Measurements from ENCODE around the gene TCHP.
"Not testable (repeated sequence)": the region's sequence is repeated elsewhere in the genome, so short reads cannot be mapped to it uniquely, and the experiment has no call there.

Gene TCHP

GRCh38 chr12:109899783-109900751 is at the start of gene TCHP:
Gene TCHP, plus strand, starts transcription at chr12:109900274. Its CDS starts 2,753 bp downstream, at chr12:109903027.
- DNase-seq: peak; percentile 91

GRCh38 chr12:109850518-109850917 is 49.6 kb upstream of the TCHP start:
- not testable (repeated sequence) for DNase-seq

GRCh38 chr12:109855377-109855776 is 44.7 kb upstream of the TCHP start:
- no peak for DNase-seq

GRCh38 chr12:109857715-109858114 is 42.4 kb upstream of the TCHP start:
- DNase-seq: no peak

- DNase-seq: no peak
Observed at GRCh38 chr12:109858764-109859163, 41.3 kb upstream of the TCHP start.

GRCh38 chr12:109860977-109861376 is 39.1 kb upstream of the TCHP start:
- no peak for DNase-seq

- DNase-seq: no peak
Observed at GRCh38 chr12:109861689-109862314, 38.3 kb upstream of the TCHP start.

- not testable (repeated sequence) for DNase-seq
Observed at GRCh38 chr12:109862491-109862890, 37.6 kb upstream of the TCHP start.

GRCh38 chr12:109863847-109864712 is 36.0 kb upstream of the TCHP start:
- DNase-seq: peak; percentile 34

GRCh38 chr12:109864916-109865315 is 35.2 kb upstream of the TCHP start:
- DNase-seq: no peak

- DNase-seq: no peak
Observed at GRCh38 chr12:109868182-109869051, 31.7 kb upstream of the TCHP start.

GRCh38 chr12:109870648-109871047 is 29.4 kb upstream of the TCHP start:
- DNase-seq: peak; percentile 61

GRCh38 chr12:109871668-109872314 is 28.3 kb upstream of the TCHP start:
- peak; percentile 49 for DNase-seq

- DNase-seq: no peak
Observed at GRCh38 chr12:109873653-109874052, 26.4 kb upstream of the TCHP start.

- DNase-seq: no peak
Observed at GRCh38 chr12:109875572-109876131, 24.4 kb upstream of the TCHP start.

- DNase-seq: no peak
Observed at GRCh38 chr12:109876406-109876805, 23.7 kb upstream of the TCHP start.

- no peak for DNase-seq
Observed at GRCh38 chr12:109877504-109878246, 22.4 kb upstream of the TCHP start.

- DNase-seq: no peak
Observed at GRCh38 chr12:109878247-109878625, 21.8 kb upstream of the TCHP start.

GRCh38 chr12:109878749-109879148 is 21.3 kb upstream of the TCHP start:
- no peak for DNase-seq

- DNase-seq: peak; percentile 25
Observed at GRCh38 chr12:109879351-109880042, 20.6 kb upstream of the TCHP start.
